Measurements from ENCODE around the gene PLCB4.

PLCB4 gene

GRCh38 chr20:9071976-9072726 lies 3.3 kb downstream of the PLCB4 start:
- no peak for TF ChIP-seq CTCF (IDR thresholded peaks at IDR 0.05; ENCODE audit: insufficient read depth, low read depth, low read length, missing control alignments)
- no peak overlapping the region for H3K4me3 ChIP-seq (ENCODE audit: low read length)
- DNase-seq (ENCODE audit: low read depth): peak; percentile 29

- DNase-seq (ENCODE audit: low read depth): no peak
- H3K4me3 ChIP-seq (ENCODE audit: low read length): no peak overlapping the region
Measured at GRCh38 chr20:9072861-9073500, 4.1 kb downstream of the PLCB4 start.

GRCh38 chr20:9075264-9076095 lies 6.6 kb downstream of the PLCB4 start:
- no peak for DNase-seq (ENCODE audit: low read depth)
- no peak overlapping the region for H3K4me3 ChIP-seq (ENCODE audit: low read length)

More at GRCh38 chr20:9072861-9073500, 4.1 kb downstream of the PLCB4 start:
- no peak for TF ChIP-seq CTCF (IDR thresholded peaks at IDR 0.05; ENCODE audit: insufficient read depth, low read depth, low read length, missing control alignments)

GRCh38 chr20:9076440-9076839 lies 7.6 kb downstream of the PLCB4 start:
- no peak overlapping the region for H3K4me3 ChIP-seq (ENCODE audit: low read length)
- DNase-seq (ENCODE audit: low read depth): no peak
- no peak for TF ChIP-seq CTCF (IDR thresholded peaks at IDR 0.05; ENCODE audit: insufficient read depth, low read depth, low read length, missing control alignments)

More at GRCh38 chr20:9075264-9076095, 6.6 kb downstream of the PLCB4 start:
- TF ChIP-seq CTCF (IDR thresholded peaks at IDR 0.05; ENCODE audit: insufficient read depth, low read depth, low read length, missing control alignments): no peak

- H3K4me3 ChIP-seq (ENCODE audit: low read length): no peak overlapping the region
- no peak for TF ChIP-seq CTCF (IDR thresholded peaks at IDR 0.05; ENCODE audit: insufficient read depth, low read depth, low read length, missing control alignments)
- no peak for DNase-seq (ENCODE audit: low read depth)
Measured at GRCh38 chr20:9078826-9079731, 10.2 kb downstream of the PLCB4 start.

GRCh38 chr20:9081423-9081966 lies 12.6 kb downstream of the PLCB4 start:
- no peak for DNase-seq (ENCODE audit: low read depth)
- TF ChIP-seq CTCF (IDR thresholded peaks at IDR 0.05; ENCODE audit: insufficient read depth, low read depth, low read length, missing control alignments): no peak
- H3K4me3 ChIP-seq (ENCODE audit: low read length): no peak overlapping the region
